ENCODE data around the gene LHX4.

LHX4 gene

DNA sequence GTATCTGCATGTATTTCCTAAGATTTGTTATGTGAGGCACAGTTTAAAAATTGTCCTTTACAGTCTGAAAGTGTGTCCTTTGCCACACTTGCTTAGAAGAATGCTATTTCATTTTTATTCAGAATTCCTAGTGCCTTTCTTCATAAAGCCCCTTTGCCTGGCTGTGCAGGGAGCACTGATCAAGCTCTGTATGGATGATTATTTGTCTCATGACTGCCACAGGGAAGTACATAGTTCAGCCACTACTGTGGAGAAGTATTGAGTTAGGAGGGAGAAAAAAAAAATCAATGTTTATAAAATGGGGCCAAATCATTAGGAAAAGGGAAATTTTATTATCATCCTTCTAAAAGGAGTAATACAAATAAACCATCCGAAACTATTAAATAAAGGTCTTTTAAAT lies 51.4 kb downstream of the LHX4 start:
- H3K36me3 ChIP-seq (ENCODE audit: control insufficient read depth, insufficient read depth, low read length) = peaks cover 2% of the 10 kb centered on the region
- TF ChIP-seq, protein P1, sequence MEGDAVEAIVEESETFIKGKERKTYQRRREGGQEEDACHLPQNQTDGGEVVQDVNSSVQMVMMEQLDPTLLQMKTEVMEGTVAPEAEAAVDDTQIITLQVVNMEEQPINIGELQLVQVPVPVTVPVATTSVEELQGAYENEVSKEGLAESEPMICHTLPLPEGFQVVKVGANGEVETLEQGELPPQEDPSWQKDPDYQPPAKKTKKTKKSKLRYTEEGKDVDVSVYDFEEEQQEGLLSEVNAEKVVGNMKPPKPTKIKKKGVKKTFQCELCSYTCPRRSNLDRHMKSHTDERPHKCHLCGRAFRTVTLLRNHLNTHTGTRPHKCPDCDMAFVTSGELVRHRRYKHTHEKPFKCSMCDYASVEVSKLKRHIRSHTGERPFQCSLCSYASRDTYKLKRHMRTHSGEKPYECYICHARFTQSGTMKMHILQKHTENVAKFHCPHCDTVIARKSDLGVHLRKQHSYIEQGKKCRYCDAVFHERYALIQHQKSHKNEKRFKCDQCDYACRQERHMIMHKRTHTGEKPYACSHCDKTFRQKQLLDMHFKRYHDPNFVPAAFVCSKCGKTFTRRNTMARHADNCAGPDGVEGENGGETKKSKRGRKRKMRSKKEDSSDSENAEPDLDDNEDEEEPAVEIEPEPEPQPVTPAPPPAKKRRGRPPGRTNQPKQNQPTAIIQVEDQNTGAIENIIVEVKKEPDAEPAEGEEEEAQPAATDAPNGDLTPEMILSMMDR (IDR thresholded peaks at IDR 0.05; ENCODE audit: insufficient read depth, low read length, poor library complexity, severe bottlenecking) = no peak
- no peaks in the 10 kb centered on the region for H3K27me3 ChIP-seq (replicated peaks; ENCODE audit: control insufficient read depth, insufficient read depth, low read length)
- H3K4me3 ChIP-seq (replicated peaks; ENCODE audit: low read depth, low read length) = no peak overlapping the region
- DNase-seq (ENCODE audit: extremely low read depth, insufficient read length) = no peak

DNA sequence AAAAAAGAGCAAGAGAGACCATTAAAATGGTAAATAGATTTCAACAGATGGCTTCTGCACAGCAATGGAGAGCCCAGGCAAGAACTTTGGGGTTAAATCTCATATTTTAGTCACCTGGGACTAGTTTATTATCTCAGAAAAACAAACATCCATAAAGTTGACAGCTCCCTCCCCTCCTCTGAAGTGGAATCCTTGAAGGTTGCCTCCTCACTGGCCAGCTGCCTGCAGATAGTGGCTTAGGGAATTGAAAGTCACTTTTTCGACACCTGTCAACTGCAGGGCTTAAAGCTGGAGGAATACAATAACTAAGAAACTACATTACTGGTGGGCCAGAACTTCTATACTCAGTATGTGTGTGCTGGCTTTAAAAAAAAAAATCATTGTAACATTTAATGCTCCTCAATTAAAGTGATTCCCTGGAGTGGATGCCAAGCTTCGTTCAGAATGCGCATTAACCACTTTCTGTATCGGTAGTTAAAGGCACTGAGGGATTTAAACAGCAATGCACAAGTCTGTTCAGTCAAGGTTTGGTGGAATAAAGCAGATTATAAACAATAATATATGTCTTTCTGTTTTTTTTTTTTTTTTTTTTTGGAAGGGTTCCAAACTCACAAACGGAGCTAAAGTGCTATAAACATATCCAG lies 52.5 kb downstream of the LHX4 start:
- Histone ChIP-seq H3K4me3 (replicated peaks; ENCODE audit: low read depth, low read length) (no peak overlapping the region), H3K36me3 (ENCODE audit: control insufficient read depth, insufficient read depth, low read length) (peaks cover 3% of the 10 kb centered on the region), H3K27me3 (replicated peaks; ENCODE audit: control insufficient read depth, insufficient read depth, low read length) (no peaks in the 10 kb centered on the region)
- TF ChIP-seq, protein P1 (IDR thresholded peaks at IDR 0.05; ENCODE audit: insufficient read depth, low read length, poor library complexity, severe bottlenecking) = no peak
- no peak for DNase-seq (ENCODE audit: extremely low read depth, insufficient read length)

DNA sequence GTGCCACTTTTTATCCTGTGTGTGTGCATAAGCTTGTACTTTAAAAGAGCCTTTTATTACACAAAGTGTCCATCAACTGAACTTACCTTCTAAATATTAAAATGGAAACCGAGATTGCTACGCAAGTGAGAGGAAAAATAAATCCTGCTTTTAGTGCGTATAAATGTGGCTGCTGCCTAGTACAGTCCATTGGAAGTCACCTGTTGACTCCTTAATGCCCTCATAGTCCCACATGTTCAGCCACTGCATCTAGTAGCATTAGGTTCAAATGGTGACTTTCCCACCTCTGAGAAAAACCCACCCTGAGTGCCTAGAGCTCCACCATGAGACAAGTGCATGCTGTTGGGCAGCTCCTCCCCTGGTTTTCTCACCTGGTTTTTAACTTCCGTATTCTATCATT lies 53.0 kb downstream of the LHX4 start:
- no peak for DNase-seq (ENCODE audit: extremely low read depth, insufficient read length)
- Histone ChIP-seq H3K4me3 (replicated peaks; ENCODE audit: low read depth, low read length) (no peak overlapping the region), H3K36me3 (ENCODE audit: control insufficient read depth, insufficient read depth, low read length) (peaks cover 3% of the 10 kb centered on the region), H3K27me3 (replicated peaks; ENCODE audit: control insufficient read depth, insufficient read depth, low read length) (no peaks in the 10 kb centered on the region)
- TF ChIP-seq, protein P1 (IDR thresholded peaks at IDR 0.05; ENCODE audit: insufficient read depth, low read length, poor library complexity, severe bottlenecking) = no peak

DNA sequence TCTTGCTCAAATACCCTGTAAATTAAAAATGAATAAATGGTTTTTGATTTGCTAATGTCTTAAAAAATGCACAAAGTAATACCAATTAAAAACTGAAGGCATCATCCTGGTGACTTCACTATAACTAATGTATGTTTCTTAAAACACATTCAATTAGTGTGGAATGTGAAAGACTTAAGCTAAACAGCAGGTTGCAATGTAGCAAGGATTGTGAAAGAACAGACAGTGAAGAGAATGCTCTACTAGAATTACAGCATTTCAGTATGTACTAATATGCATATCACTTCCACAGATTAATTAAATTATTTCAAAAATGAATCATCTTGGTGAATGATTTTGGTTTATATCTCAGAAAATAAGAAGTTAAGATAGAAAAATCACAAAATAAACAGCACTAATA lies 56.4 kb downstream of the LHX4 start:
- TF ChIP-seq, protein P1 (IDR thresholded peaks at IDR 0.05; ENCODE audit: insufficient read depth, low read length, poor library complexity, severe bottlenecking) = no peak
- Histone ChIP-seq H3K4me3 (replicated peaks; ENCODE audit: low read depth, low read length) (no peak overlapping the region), H3K36me3 (ENCODE audit: control insufficient read depth, insufficient read depth, low read length) (peaks cover 2% of the 10 kb centered on the region; the same call in 1 of the 2 replicates), H3K27me3 (replicated peaks; ENCODE audit: control insufficient read depth, insufficient read depth, low read length) (no peaks in the 10 kb centered on the region)
- DNase-seq (ENCODE audit: extremely low read depth, insufficient read length) = no peak

DNA sequence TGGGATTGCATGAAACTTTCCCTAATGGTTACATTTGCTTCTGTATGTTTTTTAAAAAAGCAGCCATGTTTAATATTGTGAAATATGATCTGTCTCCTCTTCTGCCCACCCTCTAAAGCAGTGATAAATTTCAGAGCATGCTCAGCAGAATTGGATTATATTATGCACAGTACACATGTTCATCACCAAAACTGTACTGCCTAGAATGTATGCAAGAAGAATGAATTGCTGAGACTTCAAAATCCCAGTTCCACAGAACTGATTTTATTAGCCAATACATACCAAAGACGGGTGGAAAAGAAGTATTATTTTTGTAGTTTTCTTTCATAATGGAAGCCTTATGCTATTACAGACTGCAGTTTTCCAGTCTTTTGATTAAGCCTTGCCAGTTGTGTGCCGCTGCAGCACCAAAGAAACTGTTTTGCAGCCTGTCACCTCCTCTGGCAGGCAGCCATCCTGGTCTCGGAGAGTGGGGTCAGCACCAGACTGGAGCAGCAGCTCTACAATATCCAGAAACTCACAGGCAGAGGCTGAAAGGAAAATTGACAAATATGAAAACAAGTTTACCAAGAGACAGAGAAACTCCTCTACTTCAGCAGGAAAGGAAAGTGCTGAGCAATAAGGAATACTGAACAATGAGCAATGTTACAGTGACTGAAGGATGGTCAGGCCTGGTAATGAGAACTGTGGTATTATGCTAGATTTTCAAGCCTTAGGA lies 58.1 kb downstream of the LHX4 start:
- no peaks in the 10 kb centered on the region for H3K27me3 ChIP-seq (replicated peaks; ENCODE audit: control insufficient read depth, insufficient read depth, low read length)
- peaks cover 2% of the 10 kb centered on the region; the same call in 1 of the 2 replicates for H3K36me3 ChIP-seq (ENCODE audit: control insufficient read depth, insufficient read depth, low read length)
- no peak overlapping the region for H3K4me3 ChIP-seq (replicated peaks; ENCODE audit: low read depth, low read length)
- TF ChIP-seq, protein P1 (IDR thresholded peaks at IDR 0.05; ENCODE audit: insufficient read depth, low read length, poor library complexity, severe bottlenecking) = no peak
- no peak for DNase-seq (ENCODE audit: extremely low read depth, insufficient read length)

Data from GM06990 (cell line).